Esophagus muscularis mucosa (tissue), 4 donors: Measurements from ENCODE around the gene FCHO2. TPM values are rescaled to one million over a fixed set of nuclear protein-coding genes. Genes with fewer than 3 reads are reported as not detected.

Experiments
- DNase-seq: peaks from one replicate; pipeline ENCODE4 v3.0.0-alpha.2; 2017; ENCODE audit errors: extremely low spot score
- H3K27ac ChIP-seq, 4 donors: fragments of 200-600 bp; sonication (generic); replicated peaks in 1 of 4; 1 replicate in 3 of 4; 2 replicates in 1 of 4; pipeline ENCODE4 v1.5.1; 2016 to 2019; ENCODE audit warnings: mild to moderate bottlenecking in 1 of 4
- H3K27me3 ChIP-seq, 4 donors: fragments of 200-600 bp; sonication (generic); one replicate each; pipeline versions ENCODE4 v1.5.1 to v1.6.0; 2016 to 2019
- H3K36me3 ChIP-seq, 4 donors: fragments of 200-600 bp; sonication (generic); one replicate each; pipeline ENCODE4 v1.5.1; 2016 to 2019
- H3K4me1 ChIP-seq, 4 donors: fragments of 200-600 bp; sonication (generic); one replicate each; pipeline ENCODE4 v1.5.1; 2016 to 2019
- H3K4me3 ChIP-seq, 4 donors: fragments of 200-600 bp; sonication (generic); 1 replicate in 2 of 4; 2 replicates in 2 of 4; pipeline ENCODE4 v1.5.1; 2016 to 2019; ENCODE audit warnings: mild to moderate bottlenecking in 4 of 4, moderate library complexity in 1 of 4
- H3K9me3 ChIP-seq, 4 donors: fragments of 200-600 bp; sonication (generic); 1 replicate in 3 of 4; 2 replicates in 1 of 4; pipeline ENCODE4 v1.5.1; 2016 to 2019
- EP300 ChIP-seq: sonication (generic); formaldehyde crosslinking; IDR thresholded peaks from one replicate; pipeline ENCODE4 v1.6.1; 2017; ENCODE audit warnings: antibody characterized with exemption
- POLR2A ChIP-seq: fragments of 450-650 bp; IDR thresholded peaks from one replicate; pipeline ENCODE4 v1.6.1; 2017; ENCODE audit warnings: antibody characterized with exemption, moderate library complexity, mild to moderate bottlenecking, low read depth
- POLR2AphosphoS5 ChIP-seq, 2 donors: sonication (generic); formaldehyde crosslinking; IDR thresholded peaks; one replicate each; pipeline ENCODE4 v1.6.1; 2017; ENCODE audit warnings: antibody characterized with exemption in 2 of 2
- WGBS: methylation state at CpG from one replicate; pipeline ENCODE4 v1.1.5; 2018; 5-methylcytosine and 5-hydroxymethylcytosine counted together
- intact Hi-C: fragments of 100-400 bp; cut with DNase I; formaldehyde crosslinking; loops from one replicate; pipeline ENCODE4 v1.15.1; 2023
- total RNA-seq, 4 donors: library from RNA; depleted of rRNA; stranded (reverse); fragments of >200 nt; gene quantifications; one replicate each; pipeline versions ENCODE4 v1.1.0 to v1.2.1, GENCODE V29; 2016
- TF ChIP-seq, protein P1 (sequence below), 3 experiments: fragments of 200-600 bp in 2 of 3; fragments of 450-650 bp in 1 of 3; sonication (generic) in 2 of 3; IDR thresholded peaks; one replicate each; pipeline ENCODE4 v1.5.1; 2017 to 2019; ENCODE audit warnings: antibody characterized with exemption in 3 of 3, mild to moderate bottlenecking in 2 of 3, moderate library complexity in 1 of 3

Gene FCHO2
- total RNA-seq, 4 donors from 2014 or later = 19.7 to 26.6 (median 23.1) TPM

DNA sequence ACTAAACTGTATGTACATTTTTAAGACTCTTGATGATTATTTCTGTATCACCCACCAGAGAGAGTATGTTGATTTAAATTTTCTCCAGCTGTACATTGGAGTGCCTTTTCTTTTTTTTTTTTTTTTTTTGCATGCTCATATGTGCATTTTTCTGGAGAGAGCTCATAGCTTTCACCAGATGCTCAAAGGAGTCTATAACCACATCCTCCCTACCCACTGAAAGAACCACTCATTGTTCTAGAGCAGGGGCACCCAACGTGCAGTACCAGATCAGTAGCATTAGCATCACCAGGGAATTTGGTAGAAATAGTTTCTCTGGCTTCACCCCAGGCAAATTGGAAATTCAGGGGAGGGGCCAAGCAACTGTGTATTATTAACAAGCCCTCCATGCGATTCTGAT lies 110.6 kb downstream of the FCHO2 start:
- Histone ChIP-seq H3K27me3 (no peaks in the 10 kb centered on the region), H3K9me3 (no peaks in the 10 kb centered on the region), H3K4me1 (no peaks in the 10 kb centered on the region), H3K36me3 (peaks cover 7 to 60% (median 31%) of the 10 kb centered on the region in 4 donors), H3K27ac (no peak overlapping the region), H3K4me3 (no peak overlapping the region)
- no peak for DNase-seq
- TF ChIP-seq POLR2A (no peak), EP300 (no peak), POLR2AphosphoS5 (IDR thresholded peaks at IDR 0.05) (no peak)
- TF ChIP-seq, protein P1, sequence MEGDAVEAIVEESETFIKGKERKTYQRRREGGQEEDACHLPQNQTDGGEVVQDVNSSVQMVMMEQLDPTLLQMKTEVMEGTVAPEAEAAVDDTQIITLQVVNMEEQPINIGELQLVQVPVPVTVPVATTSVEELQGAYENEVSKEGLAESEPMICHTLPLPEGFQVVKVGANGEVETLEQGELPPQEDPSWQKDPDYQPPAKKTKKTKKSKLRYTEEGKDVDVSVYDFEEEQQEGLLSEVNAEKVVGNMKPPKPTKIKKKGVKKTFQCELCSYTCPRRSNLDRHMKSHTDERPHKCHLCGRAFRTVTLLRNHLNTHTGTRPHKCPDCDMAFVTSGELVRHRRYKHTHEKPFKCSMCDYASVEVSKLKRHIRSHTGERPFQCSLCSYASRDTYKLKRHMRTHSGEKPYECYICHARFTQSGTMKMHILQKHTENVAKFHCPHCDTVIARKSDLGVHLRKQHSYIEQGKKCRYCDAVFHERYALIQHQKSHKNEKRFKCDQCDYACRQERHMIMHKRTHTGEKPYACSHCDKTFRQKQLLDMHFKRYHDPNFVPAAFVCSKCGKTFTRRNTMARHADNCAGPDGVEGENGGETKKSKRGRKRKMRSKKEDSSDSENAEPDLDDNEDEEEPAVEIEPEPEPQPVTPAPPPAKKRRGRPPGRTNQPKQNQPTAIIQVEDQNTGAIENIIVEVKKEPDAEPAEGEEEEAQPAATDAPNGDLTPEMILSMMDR (IDR thresholded peaks at IDR 0.05) = no peak
- intact Hi-C loops = no loop called here
- 88% methylated on average over 2 of the region's 2 CpGs for WGBS

DNA sequence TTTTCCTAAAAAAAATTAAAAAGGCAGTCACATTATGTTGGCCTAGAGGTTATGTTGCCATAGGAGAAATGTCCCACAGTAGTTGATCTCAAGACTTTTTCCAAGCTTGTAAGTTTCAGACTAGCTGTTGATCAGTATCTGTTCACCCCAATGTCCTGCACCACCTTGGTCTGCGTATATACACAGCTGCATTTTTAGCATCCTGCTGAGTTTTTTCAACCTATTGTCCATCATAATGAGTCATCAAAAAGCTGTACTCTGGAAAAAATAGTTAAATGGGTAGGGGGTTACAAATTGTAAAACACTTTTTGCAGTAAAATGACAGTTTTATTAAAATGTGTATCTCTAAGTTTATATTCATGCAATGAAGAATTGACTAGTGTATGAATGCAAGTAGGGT lies 111.4 kb downstream of the FCHO2 start:
- Histone ChIP-seq H3K4me3 (no peak overlapping the region), H3K36me3 (peaks cover 7 to 64% (median 35%) of the 10 kb centered on the region in 4 donors), H3K9me3 (no peaks in the 10 kb centered on the region), H3K27ac (no peak overlapping the region), H3K4me1 (no peaks in the 10 kb centered on the region), H3K27me3 (no peaks in the 10 kb centered on the region)
- DNase-seq = no peak
- WGBS = 100% methylated on average over 1 of the region's 1 CpG
- intact Hi-C loops = no loop called here
- TF ChIP-seq, protein P1 (IDR thresholded peaks at IDR 0.05) = no peak
- no peak for TF ChIP-seq POLR2A
- no peak for TF ChIP-seq EP300
- TF ChIP-seq POLR2AphosphoS5 (IDR thresholded peaks at IDR 0.05) = no peak

DNA sequence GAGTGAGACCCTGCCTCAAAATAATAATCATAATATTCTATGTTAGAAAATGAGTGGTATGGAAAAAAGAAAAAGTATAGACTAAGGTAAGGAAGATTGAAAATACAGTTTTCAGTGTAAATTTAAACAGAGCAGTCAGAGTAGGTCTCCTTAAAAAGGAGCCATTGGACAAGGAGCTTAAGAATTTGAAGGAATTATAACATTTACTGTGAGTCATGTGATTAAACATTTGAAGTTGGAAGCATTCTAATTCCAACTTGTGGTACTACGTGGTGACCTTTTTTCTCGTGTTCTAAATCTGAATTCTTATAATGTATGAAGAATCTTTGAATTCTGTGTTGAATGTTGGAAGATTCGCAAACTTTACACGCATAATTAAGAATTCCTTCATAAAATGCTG lies 125.3 kb downstream of the FCHO2 start:
- Histone ChIP-seq H3K4me1 (no peaks in the 10 kb centered on the region), H3K27ac (no peak overlapping the region), H3K36me3 (peaks cover 8 to 94% (median 55%) of the 10 kb centered on the region in 4 donors), H3K9me3 (no peaks in the 10 kb centered on the region), H3K4me3 (no peak overlapping the region), H3K27me3 (no peaks in the 10 kb centered on the region)
- intact Hi-C loops = loop anchor here (5.0 kb wide), 2 partner anchors 121 to 371 kb away; no protein-coding TSS in a partner anchor
- no peak for TF ChIP-seq POLR2AphosphoS5 (IDR thresholded peaks at IDR 0.05)
- TF ChIP-seq EP300 = no peak
- WGBS = 90% methylated on average over 4 of the region's 4 CpGs
- DNase-seq = no peak

DNA sequence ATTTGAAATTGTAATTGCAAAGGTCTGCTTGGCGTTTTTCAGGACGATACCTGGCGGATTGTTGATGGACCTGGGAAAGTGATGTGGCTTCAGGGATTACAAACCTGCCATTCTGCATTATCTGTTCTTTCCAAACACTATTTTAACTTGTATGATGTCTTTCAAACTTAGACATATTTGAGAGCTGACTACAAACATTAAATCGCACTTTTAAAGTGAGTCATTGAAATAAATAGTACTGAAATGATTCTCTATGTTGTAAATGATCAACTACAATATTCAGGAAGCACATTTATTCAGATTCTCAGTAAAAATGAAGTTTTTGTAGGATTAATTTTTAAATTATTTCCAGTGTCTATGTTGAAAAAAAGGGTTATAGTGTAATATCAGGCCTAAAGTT lies 132.2 kb downstream of the FCHO2 start:
- Histone ChIP-seq H3K27me3 (no peaks in the 10 kb centered on the region), H3K4me3 (no peak overlapping the region), H3K27ac (no peak overlapping the region), H3K4me1 (no peaks in the 10 kb centered on the region), H3K36me3 (peaks cover 19 to 68% (median 38%) of the 10 kb centered on the region in 4 donors), H3K9me3 (no peaks in the 10 kb centered on the region)
- WGBS = 88% methylated on average over 4 of the region's 4 CpGs
- TF ChIP-seq EP300 (no peak), POLR2AphosphoS5 (IDR thresholded peaks at IDR 0.05) (no peak), POLR2A (no peak)
- TF ChIP-seq, protein P1 (IDR thresholded peaks at IDR 0.05) = no peak
- no peak for DNase-seq
- intact Hi-C loops = no loop called here

DNA sequence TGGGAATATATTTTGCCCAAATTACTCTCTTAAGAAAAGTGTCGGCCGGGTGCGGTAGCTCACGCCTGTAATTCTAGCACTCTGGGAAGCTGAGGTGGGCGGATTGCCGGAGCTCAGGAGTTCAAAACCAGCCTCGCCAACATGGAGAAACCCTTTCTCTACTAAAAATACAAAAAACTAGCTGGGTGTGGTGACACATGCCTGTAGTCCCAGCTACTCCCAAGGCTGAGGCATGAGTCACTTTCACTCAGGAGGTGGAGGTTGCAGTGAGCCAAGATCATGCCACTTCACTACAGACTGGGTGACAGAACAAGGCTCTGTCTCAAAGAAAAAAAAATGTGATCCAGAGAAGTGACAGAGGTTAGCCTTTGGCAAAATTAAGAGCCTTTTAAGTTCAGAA lies 138.1 kb downstream of the FCHO2 start:
- DNase-seq = no peak
- intact Hi-C loops = no loop called here
- TF ChIP-seq POLR2A (no peak), EP300 (no peak), POLR2AphosphoS5 (IDR thresholded peaks at IDR 0.05) (no peak)
- TF ChIP-seq, protein P1 (IDR thresholded peaks at IDR 0.05) = no peak
- Histone ChIP-seq H3K9me3 (peaks cover 0 to 17% (median 14%) of the 10 kb centered on the region in 4 donors), H3K27me3 (no peaks in the 10 kb centered on the region), H3K36me3 (peaks cover 0 to 19% (median 4%) of the 10 kb centered on the region in 4 donors), H3K4me3 (no peak overlapping the region), H3K4me1 (no peaks in the 10 kb centered on the region), H3K27ac (no peak overlapping the region)
- 96% methylated on average over 7 of the region's 7 CpGs for WGBS
